Measurements from ENCODE around the gene KLF3. TPM values are rescaled to one million over a fixed set of nuclear protein-coding genes. Genes with fewer than 3 reads are reported as not detected.
A peak's percentile ranks its signal among the peaks of the same experiment; 100 is the strongest.

KLF3 gene
- total RNA-seq, 1 experiment from 2014 or later = 14.6 TPM

GRCh38 chr4:38671592-38671940 lies 7.6 kb downstream of the KLF3 start:
- DNase-seq (no peak), ATAC-seq (no peak)
- peaks cover 97% of the 10 kb centered on the region for H3K79me2 ChIP-seq (ENCODE audit: low read length)
- TF ChIP-seq CTCF (conservative IDR thresholded peaks at IDR 0.05; ENCODE audit: low read depth, low read length) (no peak), EZH2phosphoT487 (IDR thresholded peaks at IDR 0.05; ENCODE audit: borderline replicate concordance, low read length) (no peak), EZH2 (IDR thresholded peaks at IDR 0.05; ENCODE audit: low read length, unreplicated experiment) (no peak)
- intact Hi-C loops (cut with micrococcal nuclease) = loop anchor here (5.0 to 10.0 kb wide), 3 partner anchors 157 to 619 kb away; no protein-coding TSS in a partner anchor
- peak overlapping the region; percentile 26 for H3K27ac ChIP-seq (ENCODE audit: low read length)
- H2AFZ ChIP-seq (ENCODE audit: low read length) = no peak overlapping the region
- no peak overlapping the region for H3K9ac ChIP-seq (ENCODE audit: low read length)
- no peaks in the 10 kb centered on the region for H3K27me3 ChIP-seq (ENCODE audit: low read length)
- POLR2A ChIA-PET (ENCODE audit: unreplicated experiment) = interaction anchor here (0.6 kb wide), 1 partner anchor 95 kb away, joined by 3 read pairs; no protein-coding TSS in a partner anchor
- H3K4me2 ChIP-seq (ENCODE audit: low read length) = peak overlapping the region; percentile 74
- H3K4me3 ChIP-seq (ENCODE audit: low read length) = no peak overlapping the region
- H3F3A ChIP-seq (ENCODE audit: low read length, unreplicated experiment) = no peaks in the 10 kb centered on the region
- no peaks in the 10 kb centered on the region for H3K9me3 ChIP-seq (ENCODE audit: low read length)
- H3K4me1 ChIP-seq (ENCODE audit: insufficient read depth, low read length) = peaks cover 79% of the 10 kb centered on the region
- no peaks in the 10 kb centered on the region for H3K9me2 ChIP-seq (replicated peaks; ENCODE audit: low read length)
- no TSS peak for BruUV-seq (replicated peaks)
- H4K20me1 ChIP-seq (ENCODE audit: low read length) = peaks cover 4% of the 10 kb centered on the region; the same call in 1 of the 2 replicates
- CTCF ChIA-PET = no interaction called here
- H3K36me3 ChIP-seq (ENCODE audit: low read depth, low read length) = no peaks in the 10 kb centered on the region

GRCh38 chr4:38672074-38672396 lies 8.0 kb downstream of the KLF3 start:
- DNase-seq = no peak
- no peaks in the 10 kb centered on the region for H3K27me3 ChIP-seq (ENCODE audit: low read length)
- no peaks in the 10 kb centered on the region for H3F3A ChIP-seq (ENCODE audit: low read length, unreplicated experiment)
- peaks cover 97% of the 10 kb centered on the region for H3K79me2 ChIP-seq (ENCODE audit: low read length)
- peaks cover 4% of the 10 kb centered on the region; the same call in 1 of the 2 replicates for H4K20me1 ChIP-seq (ENCODE audit: low read length)
- H3K9ac ChIP-seq (ENCODE audit: low read length) = no peak overlapping the region
- no peak for ATAC-seq
- H3K4me1 ChIP-seq (ENCODE audit: insufficient read depth, low read length) = peaks cover 76% of the 10 kb centered on the region
- no peak overlapping the region for H3K4me3 ChIP-seq (ENCODE audit: low read length)
- intact Hi-C loops (cut with micrococcal nuclease) = loop anchor here (5.0 to 10.0 kb wide), 3 partner anchors 157 to 620 kb away; no protein-coding TSS in a partner anchor
- CTCF ChIA-PET = no interaction called here
- BruUV-seq (replicated peaks) = no TSS peak
- no peaks in the 10 kb centered on the region for H3K9me2 ChIP-seq (replicated peaks; ENCODE audit: low read length)
- H3K27ac ChIP-seq (ENCODE audit: low read length) = peak overlapping the region; percentile 85
- no peak overlapping the region for H2AFZ ChIP-seq (ENCODE audit: low read length)
- no peak for TF ChIP-seq EZH2phosphoT487 (IDR thresholded peaks at IDR 0.05; ENCODE audit: borderline replicate concordance, low read length)
- no peak for TF ChIP-seq CTCF (conservative IDR thresholded peaks at IDR 0.05; ENCODE audit: low read depth, low read length)
- TF ChIP-seq EZH2 (IDR thresholded peaks at IDR 0.05; ENCODE audit: low read length, unreplicated experiment) = no peak
- POLR2A ChIA-PET (ENCODE audit: unreplicated experiment) = interaction anchor here (0.6 kb wide), 1 partner anchor 95 kb away, joined by 3 read pairs; no protein-coding TSS in a partner anchor
- H3K9me3 ChIP-seq (ENCODE audit: low read length) = no peaks in the 10 kb centered on the region
- no peaks in the 10 kb centered on the region for H3K36me3 ChIP-seq (ENCODE audit: low read depth, low read length)
- H3K4me2 ChIP-seq (ENCODE audit: low read length) = no peak overlapping the region; the same call in 1 of the 2 replicates

DNA sequence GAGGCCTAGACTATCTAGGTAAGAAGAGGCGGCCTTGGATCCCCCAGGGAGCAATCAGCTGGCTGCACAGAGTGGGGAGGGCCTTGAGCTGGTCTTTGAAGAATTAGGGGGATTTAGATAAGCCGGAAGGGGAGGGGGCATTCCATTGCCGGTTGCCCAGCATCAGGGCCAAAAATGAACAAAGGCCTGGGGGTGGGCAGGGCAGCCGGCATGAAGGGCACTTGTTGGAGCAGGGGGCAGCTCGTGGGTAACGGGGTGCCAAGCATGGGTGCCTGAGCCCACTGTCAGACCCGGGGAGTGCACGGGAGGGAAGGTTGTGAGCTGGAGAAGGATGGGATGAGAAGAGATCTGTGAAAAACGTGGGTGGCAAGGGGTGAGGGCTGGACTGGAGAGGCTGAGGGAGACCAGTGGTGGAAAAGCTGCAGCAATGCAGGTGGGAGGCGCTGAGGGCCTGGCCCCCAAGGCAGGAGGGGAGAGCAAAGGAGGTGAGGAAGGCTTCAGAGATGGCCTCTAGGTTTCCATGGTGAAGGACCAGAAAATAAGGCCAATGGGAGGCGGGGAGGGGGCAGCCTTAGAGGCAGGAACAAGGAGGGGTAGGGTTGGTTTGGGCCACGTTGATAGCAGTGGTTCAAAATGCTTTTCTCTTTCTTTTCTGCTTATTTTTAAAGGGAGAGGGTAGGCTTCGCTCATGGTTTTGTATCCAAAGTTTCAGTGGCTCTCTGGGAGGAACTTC lies 8.6 kb downstream of the KLF3 start:
- peaks cover 97% of the 10 kb centered on the region for H3K79me2 ChIP-seq (ENCODE audit: low read length)
- DNase-seq (no peak), ATAC-seq (no peak)
- CTCF ChIA-PET = no interaction called here
- H3K4me1 ChIP-seq (ENCODE audit: insufficient read depth, low read length) = peaks cover 73% of the 10 kb centered on the region
- H3K27ac ChIP-seq (ENCODE audit: low read length) = peak overlapping the region; percentile 85
- POLR2A ChIA-PET (ENCODE audit: unreplicated experiment) = no interaction called here
- no peaks in the 10 kb centered on the region for H3K9me2 ChIP-seq (replicated peaks; ENCODE audit: low read length)
- H3F3A ChIP-seq (ENCODE audit: low read length, unreplicated experiment) = no peaks in the 10 kb centered on the region
- H2AFZ ChIP-seq (ENCODE audit: low read length) = no peak overlapping the region
- no peaks in the 10 kb centered on the region for H3K27me3 ChIP-seq (ENCODE audit: low read length)
- peak overlapping the region; percentile 26 for H3K9ac ChIP-seq (ENCODE audit: low read length)
- H3K36me3 ChIP-seq (ENCODE audit: low read depth, low read length) = no peaks in the 10 kb centered on the region
- TF ChIP-seq CTCF (conservative IDR thresholded peaks at IDR 0.05; ENCODE audit: low read depth, low read length) = no peak
- TF ChIP-seq EZH2 (IDR thresholded peaks at IDR 0.05; ENCODE audit: low read length, unreplicated experiment) = no peak
- no peak for TF ChIP-seq EZH2phosphoT487 (IDR thresholded peaks at IDR 0.05; ENCODE audit: borderline replicate concordance, low read length)
- BruUV-seq (replicated peaks) = no TSS peak
- H4K20me1 ChIP-seq (ENCODE audit: low read length) = peaks cover 4% of the 10 kb centered on the region; the same call in 1 of the 2 replicates
- peak overlapping the region; percentile 46; the same call in 1 of the 2 replicates for H3K4me3 ChIP-seq (ENCODE audit: low read length)
- H3K4me2 ChIP-seq (ENCODE audit: low read length) = peak overlapping the region; percentile 76
- H3K9me3 ChIP-seq (ENCODE audit: low read length) = no peaks in the 10 kb centered on the region
- intact Hi-C loops (cut with micrococcal nuclease) = loop anchor here (5.0 to 10.0 kb wide), 3 partner anchors 158 to 620 kb away; no protein-coding TSS in a partner anchor
